ENCODE data around the gene ARL13B. TPM values are rescaled to one million over a fixed set of nuclear protein-coding genes. Genes with fewer than 3 reads are reported as not detected.

The ARL13B gene
- total and polyA plus RNA-seq, 2 donors (not counting 3 experiments of a cell fraction or from before 2014, with no cell fraction given), result 3.8 to 8.6 TPM

GRCh38 chr3:94020293-94020692 is 40.3 kb downstream of the ARL13B start:
- Histone ChIP-seq H2AFZ (ENCODE audit: low read depth, low read length) (no peak overlapping the region), H3K9ac (replicated peaks; ENCODE audit: extremely low read depth, insufficient read depth, low read length) (no peak overlapping the region), H3K9me1 (replicated peaks; ENCODE audit: control insufficient read depth, extremely low read depth, insufficient read depth, low read length) (no peaks in the 10 kb centered on the region), H3K4me1 (ENCODE audit: control insufficient read depth, extremely low read depth, insufficient read depth, low read length) (no peaks in the 10 kb centered on the region), H3K36me3 (ENCODE audit: control insufficient read depth in 2 of 2, extremely low read depth in 1 of 2, insufficient read depth in 2 of 2, low read length in 2 of 2) (no peaks in the 10 kb centered on the region), H3K4me3 (replicated peaks in 1 of 3; ENCODE audit: insufficient read depth in 1 of 3, low read depth in 1 of 3, low read length in 3 of 3) (no peak overlapping the region), H3K9me3 (replicated peaks; ENCODE audit: control insufficient read depth, insufficient read depth, low read length) (no peaks in the 10 kb centered on the region), H3K4me2 (ENCODE audit: insufficient read depth, low read length) (no peak overlapping the region), H4K20me1 (replicated peaks; ENCODE audit: control insufficient read depth, extremely low read depth, insufficient read depth, low read length) (no peaks in the 10 kb centered on the region), H3K27ac (ENCODE audit: insufficient read depth, low read depth, low read length) (no peak overlapping the region), H3K79me2 (ENCODE audit: control insufficient read depth, insufficient read depth, low read length) (no peaks in the 10 kb centered on the region), H3K27me3 (ENCODE audit: control insufficient read depth in 2 of 2, insufficient read depth in 2 of 2, low read length in 2 of 2) (no peaks in the 10 kb centered on the region)
- dilution Hi-C loops (cut with MboI; ENCODE audit: extremely low pct_ligation_motif_present, low sequenced_read_pairs), result no loop called here
- FAIRE-seq (no peak), DNase-seq (ENCODE audit: low read depth, low spot score) (no peak)
- ChIA-PET CTCF (interaction anchor here (1.5 kb wide), 1 partner anchor 15 kb away, joined by 5 read pairs; no protein-coding TSS in a partner anchor), POLR2A (no interaction called here)
- TF ChIP-seq CTCF (IDR thresholded peaks at IDR 0.05; ENCODE audit: extremely low read depth in 1 of 2, insufficient read depth in 1 of 2, low read depth in 1 of 2, low read length in 2 of 2) (no peak), POLR2A (IDR thresholded peaks at IDR 0.05; ENCODE audit: low read depth, low read length) (no peak), EZH2 (IDR thresholded peaks at IDR 0.05; ENCODE audit: borderline replicate concordance, low read depth, low read length, severe bottlenecking) (no peak), JUN (IDR thresholded peaks at IDR 0.05; ENCODE audit: borderline replicate concordance, insufficient read depth, insufficient read length, low read depth) (no peak), MYC (IDR thresholded peaks at IDR 0.05; ENCODE audit: low read depth, low read length) (no peak), POLR2AphosphoS5 (IDR thresholded peaks at IDR 0.05; ENCODE audit: insufficient read depth, low read depth, low read length) (no peak), GATA2 (IDR thresholded peaks at IDR 0.05; ENCODE audit: insufficient read depth, insufficient read length, low read depth, low read length) (no peak), FOS (IDR thresholded peaks at IDR 0.05; ENCODE audit: borderline replicate concordance, insufficient read depth, low read length) (no peak), MAX (IDR thresholded peaks at IDR 0.05; ENCODE audit: insufficient read depth, insufficient read length) (no peak)
- intact Hi-C loops (cut with micrococcal nuclease), result no loop called here
- BruUV-seq (replicated peaks), result no TSS peak
